Right renal pelvis (tissue), 4 donors: ENCODE data around the gene PCDHA9. TPM values are rescaled to one million over a fixed set of nuclear protein-coding genes. Genes with fewer than 3 reads are reported as not detected.
"Not testable (repeated sequence)": the region's sequence is repeated elsewhere in the genome, so short reads cannot be mapped to it uniquely, and the experiment has no call there.

Source experiments
- DNase-seq, 4 donors: peaks; one replicate each; pipeline ENCODE4 v3.0.0-alpha.2; 2013; ENCODE audit warnings: low read depth in 4 of 4, low spot score in 3 of 4, missing footprints in 1 of 4
- polyA plus RNA-seq, 4 donors: library from polyadenylated mRNA; unstranded; fragments of 120-200 nt; gene quantifications; one replicate each; pipeline ENCODE4 v1.2.1, GENCODE V29; 2013; ENCODE audit not compliant: insufficient read length in 4 of 4

PCDHA9 gene, protein sequence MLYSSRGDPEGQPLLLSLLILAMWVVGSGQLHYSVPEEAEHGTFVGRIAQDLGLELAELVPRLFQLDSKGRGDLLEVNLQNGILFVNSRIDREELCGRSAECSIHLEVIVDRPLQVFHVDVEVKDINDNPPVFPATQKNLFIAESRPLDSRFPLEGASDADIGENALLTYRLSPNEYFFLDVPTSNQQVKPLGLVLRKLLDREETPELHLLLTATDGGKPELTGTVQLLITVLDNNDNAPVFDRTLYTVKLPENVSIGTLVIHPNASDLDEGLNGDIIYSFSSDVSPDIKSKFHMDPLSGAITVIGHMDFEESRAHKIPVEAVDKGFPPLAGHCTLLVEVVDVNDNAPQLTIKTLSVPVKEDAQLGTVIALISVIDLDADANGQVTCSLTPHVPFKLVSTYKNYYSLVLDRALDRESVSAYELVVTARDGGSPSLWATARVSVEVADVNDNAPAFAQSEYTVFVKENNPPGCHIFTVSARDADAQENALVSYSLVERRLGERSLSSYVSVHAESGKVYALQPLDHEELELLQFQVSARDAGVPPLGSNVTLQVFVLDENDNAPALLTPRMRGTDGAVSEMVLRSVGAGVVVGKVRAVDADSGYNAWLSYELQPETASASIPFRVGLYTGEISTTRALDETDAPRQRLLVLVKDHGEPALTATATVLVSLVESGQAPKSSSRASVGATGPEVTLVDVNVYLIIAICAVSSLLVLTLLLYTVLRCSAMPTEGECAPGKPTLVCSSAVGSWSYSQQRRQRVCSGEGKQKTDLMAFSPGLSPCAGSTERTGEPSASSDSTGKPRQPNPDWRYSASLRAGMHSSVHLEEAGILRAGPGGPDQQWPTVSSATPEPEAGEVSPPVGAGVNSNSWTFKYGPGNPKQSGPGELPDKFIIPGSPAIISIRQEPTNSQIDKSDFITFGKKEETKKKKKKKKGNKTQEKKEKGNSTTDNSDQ
- under 1 TPM in 3 of 4 donors, not detected in 1; 0.01 to 0.11 (median 0.06) TPM for polyA plus RNA-seq

DNA sequence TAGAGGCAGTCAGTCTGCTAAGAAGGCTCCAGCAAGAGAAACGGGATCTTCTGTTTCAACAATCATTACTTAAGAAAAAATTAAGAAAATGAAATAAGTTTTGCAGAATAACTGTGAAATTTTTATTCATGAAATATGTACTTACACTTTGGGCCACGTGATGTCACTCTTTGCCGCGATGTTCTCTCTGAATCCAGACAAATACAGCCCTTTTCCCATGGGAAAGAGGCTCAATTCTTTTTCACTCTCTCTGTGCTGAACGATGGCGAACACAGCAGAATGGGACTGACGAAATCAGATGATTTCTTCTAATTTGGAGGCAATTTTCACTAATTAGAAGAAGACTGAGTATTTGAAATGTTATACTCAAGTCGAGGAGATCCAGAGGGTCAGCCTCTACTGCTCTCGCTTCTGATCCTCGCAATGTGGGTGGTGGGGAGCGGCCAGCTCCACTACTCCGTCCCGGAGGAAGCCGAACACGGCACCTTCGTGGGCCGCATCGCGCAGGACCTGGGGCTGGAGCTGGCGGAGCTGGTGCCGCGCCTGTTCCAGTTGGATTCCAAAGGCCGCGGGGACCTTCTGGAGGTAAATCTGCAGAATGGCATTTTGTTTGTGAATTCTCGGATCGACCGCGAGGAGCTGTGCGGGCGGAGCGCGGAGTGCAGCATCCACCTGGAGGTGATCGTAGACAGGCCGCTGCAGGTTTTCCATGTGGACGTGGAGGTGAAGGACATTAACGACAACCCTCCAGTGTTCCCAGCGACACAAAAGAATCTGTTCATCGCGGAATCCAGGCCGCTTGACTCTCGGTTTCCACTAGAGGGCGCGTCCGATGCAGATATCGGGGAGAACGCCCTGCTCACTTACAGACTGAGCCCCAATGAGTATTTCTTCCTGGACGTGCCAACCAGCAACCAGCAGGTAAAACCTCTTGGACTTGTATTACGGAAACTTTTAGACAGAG lies at the start of gene PCDHA9:
TSS of gene PCDHA9 (plus strand) at position 244 of the 964 bp plus-strand sequence. CDS start at position 358, 114 bp downstream.
- not testable (repeated sequence) for DNase-seq

DNA sequence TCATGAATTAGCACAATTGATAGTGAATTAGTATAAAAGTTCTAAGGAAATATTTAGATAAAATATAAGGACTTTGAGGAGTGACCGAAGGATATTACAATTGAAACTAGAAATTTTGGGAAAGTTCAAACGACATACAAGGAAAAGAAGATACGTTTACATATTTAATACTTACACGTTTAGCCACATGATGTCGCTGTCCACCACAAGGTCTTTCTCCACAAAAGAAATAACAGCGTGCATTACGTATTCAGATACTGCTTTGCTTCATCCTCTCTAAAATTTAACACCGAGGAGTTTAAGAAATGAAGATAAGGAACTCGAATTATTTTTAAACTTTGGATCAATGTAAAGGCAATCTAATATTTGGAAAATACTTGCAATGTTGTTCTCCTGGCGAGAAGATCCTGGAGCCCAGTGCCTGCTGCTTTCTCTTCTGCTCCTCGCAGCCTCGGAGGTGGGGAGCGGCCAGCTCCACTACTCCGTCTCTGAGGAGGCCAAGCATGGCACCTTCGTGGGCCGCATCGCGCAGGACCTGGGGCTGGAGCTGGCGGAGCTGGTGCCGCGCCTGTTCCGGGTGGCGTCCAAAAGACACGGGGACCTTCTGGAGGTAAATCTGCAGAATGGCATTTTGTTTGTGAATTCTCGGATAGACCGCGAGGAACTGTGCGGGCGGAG lies 47.2 kb upstream of the PCDHA9 start, which contains the start of gene PCDHA3:
TSS of gene PCDHA3 (plus strand) at position 242 of the 678 bp plus-strand sequence.
- no peak for DNase-seq

DNA sequence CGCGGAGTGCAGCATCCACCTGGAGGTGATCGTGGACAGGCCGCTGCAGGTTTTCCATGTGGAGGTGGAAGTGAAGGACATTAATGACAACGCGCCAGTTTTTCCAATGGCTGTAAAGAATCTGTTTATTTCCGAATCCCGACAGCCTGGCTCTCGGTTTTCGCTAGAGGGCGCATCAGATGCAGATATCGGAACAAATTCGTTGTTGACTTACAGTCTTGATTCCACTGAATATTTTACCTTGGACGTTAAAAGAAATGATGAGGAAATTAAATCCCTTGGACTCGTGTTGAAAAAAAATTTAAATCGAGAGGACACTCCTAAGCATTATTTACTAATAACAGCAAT lies 46.7 kb upstream of the PCDHA9 start:
- no peak for DNase-seq

DNA sequence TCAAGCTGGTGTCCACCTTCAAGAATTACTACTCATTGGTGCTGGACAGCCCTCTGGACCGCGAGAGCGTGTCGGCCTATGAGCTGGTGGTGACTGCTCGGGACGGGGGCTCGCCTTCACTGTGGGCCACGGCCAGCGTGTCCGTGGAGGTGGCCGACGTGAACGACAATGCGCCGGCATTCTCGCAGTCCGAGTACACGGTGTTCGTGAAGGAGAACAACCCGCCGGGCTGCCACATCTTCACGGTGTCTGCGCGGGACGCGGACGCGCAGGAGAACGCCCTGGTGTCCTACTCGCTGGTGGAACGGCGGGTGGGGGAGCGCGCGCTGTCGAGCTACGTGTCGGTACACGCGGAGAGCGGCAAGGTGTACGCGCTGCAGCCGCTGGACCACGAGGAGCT lies 45.8 kb upstream of the PCDHA9 start:
- DNase-seq: not testable (repeated sequence)

DNA sequence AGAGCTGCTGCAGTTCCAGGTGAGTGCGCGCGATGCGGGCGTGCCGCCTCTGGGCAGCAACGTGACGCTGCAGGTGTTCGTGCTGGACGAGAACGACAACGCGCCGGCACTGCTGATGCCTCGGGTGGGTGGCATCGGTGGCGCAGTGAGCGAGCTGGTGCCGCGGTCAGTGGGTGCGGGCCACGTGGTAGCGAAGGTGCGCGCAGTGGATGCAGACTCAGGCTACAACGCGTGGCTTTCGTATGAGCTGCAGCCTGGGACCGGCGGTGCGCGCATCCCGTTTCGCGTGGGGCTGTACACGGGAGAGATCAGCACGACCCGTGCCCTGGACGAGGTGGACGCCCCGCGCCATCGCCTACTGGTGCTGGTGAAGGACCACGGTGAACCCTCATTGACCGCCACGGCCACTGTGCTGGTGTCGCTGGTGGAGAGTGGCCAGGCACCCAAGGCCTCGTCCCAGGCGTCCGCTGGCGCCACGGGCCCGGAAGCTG lies 45.4 kb upstream of the PCDHA9 start:
- no peak for DNase-seq

DNA sequence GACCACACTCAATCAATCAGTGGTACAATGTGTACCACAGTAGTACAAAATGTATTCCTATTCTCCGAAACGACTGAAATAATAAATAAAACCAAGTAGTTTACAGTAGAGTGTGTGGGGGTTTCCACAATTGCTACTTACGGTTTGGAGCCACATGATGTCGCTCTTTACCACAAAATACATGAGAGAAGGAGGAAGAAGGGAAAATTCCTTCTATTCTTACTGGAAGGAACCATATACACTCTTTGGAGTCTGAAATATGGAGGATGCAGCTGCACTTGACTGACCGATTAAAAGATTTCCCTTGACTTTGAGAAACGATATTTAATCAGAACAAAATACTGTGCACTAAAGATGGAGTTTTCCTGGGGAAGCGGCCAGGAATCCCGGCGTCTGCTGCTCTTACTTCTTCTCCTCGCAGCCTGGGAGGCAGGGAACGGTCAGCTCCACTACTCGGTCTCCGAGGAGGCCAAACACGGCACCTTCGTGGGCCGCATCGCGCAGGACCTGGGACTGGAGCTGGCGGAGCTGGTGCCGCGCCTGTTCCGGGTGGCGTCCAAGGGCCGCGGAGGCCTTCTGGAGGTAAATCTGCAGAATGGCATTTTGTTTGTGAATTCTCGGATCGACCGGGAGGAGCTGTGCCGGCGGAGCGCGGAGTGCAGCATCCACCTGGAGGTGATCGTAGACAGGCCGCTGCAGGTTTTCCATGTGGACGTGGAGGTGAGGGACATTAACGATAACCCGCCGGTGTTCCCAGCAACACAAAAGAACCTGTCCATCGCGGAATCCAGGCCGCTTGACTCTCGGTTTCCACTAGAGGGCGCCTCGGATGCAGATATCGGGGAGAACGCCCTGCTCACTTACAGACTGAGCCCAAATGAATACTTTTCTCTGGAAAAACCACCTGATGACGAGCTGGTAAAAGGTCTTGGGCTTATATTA lies 41.1 kb upstream of the PCDHA9 start, which contains the start of gene PCDHA4:
TSS of gene PCDHA4 (plus strand) at position 235 of the 942 bp plus-strand sequence.
- no peak for DNase-seq

DNA sequence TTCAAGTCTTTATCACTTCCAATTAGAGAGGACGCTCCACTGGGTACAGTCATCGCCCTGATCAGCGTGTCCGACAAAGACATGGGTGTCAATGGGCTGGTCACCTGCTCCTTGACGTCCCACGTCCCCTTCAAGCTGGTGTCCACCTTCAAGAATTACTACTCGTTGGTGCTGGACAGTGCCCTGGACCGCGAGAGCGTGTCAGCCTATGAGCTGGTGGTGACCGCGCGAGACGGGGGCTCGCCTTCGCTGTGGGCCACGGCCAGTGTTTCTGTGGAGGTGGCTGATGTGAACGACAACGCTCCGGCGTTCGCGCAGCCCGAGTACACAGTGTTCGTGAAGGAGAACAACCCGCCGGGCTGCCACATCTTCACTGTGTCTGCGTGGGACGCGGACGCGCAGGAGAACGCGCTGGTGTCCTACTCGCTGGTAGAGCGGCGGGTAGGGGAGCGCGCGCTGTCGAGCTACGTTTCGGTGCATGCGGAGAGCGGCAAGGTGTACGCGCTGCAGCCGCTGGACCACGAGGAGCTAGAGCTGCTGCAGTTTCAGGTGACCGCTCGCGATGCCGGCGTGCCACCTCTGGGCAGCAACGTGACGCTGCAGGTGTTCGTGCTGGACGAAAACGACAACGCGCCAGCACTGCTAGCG lies 39.8 kb upstream of the PCDHA9 start:
- not testable (repeated sequence) for DNase-seq

DNA sequence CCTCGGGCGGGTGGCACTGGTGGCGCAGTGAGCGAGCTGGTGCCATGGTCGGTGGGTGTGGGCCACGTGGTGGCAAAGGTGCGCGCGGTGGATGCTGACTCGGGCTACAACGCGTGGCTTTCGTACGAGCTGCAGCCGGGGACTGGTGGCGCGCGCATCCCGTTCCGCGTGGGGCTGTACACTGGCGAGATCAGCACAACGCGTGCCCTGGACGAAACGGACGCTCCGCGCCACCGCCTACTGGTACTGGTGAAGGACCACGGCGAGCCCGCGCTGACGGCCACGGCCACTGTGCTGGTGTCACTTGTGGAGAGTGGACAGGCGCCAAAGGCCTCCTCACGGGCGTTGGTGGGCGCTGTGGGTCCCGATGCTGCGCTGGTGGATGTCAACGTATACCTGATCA lies 39.3 kb upstream of the PCDHA9 start:
- DNase-seq: no peak

DNA sequence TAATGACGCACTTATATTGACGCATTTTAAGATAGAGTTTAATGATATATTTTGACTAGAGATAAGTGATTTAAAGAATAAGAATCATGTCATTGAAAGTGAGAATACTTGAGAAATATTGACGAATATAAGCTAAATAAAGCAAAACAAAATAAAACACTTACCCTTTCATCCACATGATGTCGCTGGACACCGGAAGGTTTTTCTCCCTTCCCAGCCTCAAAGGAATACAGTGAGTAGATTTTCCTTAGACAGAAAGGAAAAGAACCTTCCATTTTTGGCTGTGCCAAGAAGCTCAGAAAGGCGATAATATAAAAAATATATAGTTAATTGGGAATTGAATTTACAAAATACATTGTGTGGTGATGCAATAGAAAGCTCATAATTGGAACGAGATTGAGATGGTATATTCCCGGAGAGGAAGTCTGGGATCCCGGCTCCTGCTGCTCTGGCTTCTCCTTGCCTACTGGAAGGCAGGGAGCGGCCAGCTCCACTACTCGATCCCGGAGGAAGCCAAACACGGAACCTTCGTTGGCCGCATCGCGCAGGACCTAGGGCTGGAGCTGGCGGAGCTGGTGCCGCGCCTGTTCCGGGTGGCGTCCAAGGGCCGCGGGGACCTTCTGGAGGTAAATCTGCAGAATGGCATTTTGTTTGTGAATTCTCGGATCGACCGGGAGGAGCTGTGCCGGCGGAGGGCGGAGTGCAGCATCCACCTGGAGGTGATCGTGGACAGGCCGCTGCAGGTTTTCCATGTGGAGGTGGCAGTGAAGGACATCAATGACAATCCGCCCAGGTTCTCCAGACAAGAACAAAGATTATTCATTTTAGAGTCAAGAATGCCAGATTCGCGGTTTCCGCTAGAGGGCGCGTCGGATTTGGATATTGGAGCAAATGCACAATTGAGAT lies 26.6 kb upstream of the PCDHA9 start, which contains the start of gene PCDHA5:
TSS of gene PCDHA5 (plus strand) at position 239 of the 906 bp plus-strand sequence.
- no peak for DNase-seq

DNA sequence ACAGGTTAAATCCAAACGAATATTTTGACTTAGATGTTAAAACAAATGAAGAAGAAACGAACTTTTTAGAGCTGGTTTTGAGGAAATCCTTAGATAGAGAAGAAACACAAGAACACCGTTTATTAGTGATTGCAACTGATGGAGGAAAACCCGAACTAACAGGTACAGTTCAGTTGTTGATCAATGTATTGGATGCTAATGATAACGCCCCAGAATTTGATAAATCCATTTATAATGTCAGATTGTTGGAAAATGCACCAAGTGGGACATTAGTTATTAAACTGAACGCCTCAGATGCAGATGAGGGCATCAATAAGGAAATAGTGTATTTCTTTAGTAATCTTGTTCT lies 25.9 kb upstream of the PCDHA9 start:
- no peak for DNase-seq

DNA sequence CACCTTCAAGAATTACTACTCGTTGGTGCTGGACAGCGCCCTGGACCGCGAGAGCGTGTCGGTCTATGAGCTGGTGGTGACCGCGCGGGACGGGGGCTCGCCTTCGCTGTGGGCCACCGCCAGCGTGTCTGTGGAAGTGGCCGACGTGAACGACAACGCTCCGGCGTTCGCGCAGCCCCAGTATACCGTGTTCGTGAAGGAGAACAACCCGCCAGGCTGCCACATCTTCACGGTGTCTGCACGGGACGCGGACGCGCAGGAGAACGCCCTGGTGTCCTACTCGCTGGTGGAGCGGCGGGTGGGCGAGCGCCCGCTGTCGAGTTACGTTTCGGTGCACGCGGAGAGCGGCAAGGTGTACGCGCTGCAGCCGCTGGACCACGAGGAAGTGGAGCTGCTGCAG lies 25.2 kb upstream of the PCDHA9 start:
- not testable (repeated sequence) for DNase-seq

DNA sequence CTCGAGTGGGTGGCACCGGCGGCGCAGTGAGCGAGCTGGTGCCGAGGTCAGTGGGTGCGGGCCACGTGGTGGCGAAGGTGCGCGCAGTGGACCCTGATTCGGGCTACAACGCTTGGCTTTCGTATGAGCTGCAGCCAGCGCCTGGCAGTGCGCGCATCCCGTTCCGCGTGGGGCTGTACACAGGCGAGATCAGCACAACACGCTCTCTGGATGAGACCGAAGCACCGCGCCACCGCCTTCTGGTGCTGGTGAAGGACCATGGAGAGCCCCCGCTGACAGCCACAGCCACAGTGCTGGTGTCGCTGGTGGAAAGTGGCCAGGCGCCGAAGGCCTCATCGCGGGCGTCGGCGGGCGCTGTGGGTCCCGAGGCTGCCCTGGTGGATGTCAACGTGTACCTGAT lies 24.7 kb upstream of the PCDHA9 start:
- no peak for DNase-seq

DNA sequence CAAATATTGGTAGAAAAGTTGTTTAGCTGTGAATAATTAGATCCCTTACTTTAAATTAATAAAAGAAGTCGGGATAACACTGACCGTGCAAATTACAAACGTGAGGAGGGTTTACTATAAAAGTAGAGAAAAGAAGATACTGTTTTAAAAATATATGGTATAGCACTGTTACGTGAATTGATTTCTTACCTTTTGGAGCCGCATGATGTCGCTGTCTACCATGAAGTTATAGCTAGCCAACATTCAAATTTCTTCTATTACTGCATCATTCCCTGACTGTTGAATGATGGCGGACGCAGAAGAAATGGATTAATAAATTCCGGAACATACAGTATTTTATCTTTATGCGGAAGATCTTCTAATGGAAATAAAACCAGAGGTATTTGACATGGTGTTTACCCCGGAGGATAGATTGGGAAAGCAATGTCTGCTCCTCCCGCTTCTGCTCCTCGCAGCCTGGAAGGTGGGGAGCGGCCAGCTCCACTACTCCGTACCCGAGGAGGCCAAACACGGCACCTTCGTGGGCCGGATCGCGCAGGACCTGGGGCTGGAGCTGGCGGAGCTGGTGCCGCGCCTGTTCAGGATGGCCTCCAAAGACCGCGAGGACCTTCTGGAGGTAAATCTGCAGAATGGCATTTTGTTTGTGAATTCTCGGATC lies 20.3 kb upstream of the PCDHA9 start, which contains the start of gene PCDHA6:
TSS of gene PCDHA6 (plus strand) at position 257 of the 658 bp plus-strand sequence. CDS start at position 389, 132 bp downstream.
- no peak for DNase-seq

DNA sequence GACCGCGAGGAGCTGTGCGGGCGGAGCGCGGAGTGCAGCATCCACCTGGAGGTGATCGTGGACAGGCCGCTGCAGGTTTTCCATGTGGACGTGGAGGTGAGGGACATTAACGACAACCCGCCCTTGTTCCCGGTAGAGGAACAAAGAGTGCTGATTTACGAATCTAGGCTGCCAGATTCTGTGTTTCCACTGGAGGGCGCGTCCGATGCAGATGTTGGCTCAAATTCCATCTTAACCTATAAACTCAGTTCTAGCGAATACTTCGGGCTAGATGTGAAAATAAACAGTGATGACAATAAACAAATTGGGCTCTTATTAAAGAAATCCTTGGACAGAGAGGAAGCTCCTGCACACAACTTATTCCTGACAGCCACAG lies 19.8 kb upstream of the PCDHA9 start:
- DNase-seq: no peak

DNA sequence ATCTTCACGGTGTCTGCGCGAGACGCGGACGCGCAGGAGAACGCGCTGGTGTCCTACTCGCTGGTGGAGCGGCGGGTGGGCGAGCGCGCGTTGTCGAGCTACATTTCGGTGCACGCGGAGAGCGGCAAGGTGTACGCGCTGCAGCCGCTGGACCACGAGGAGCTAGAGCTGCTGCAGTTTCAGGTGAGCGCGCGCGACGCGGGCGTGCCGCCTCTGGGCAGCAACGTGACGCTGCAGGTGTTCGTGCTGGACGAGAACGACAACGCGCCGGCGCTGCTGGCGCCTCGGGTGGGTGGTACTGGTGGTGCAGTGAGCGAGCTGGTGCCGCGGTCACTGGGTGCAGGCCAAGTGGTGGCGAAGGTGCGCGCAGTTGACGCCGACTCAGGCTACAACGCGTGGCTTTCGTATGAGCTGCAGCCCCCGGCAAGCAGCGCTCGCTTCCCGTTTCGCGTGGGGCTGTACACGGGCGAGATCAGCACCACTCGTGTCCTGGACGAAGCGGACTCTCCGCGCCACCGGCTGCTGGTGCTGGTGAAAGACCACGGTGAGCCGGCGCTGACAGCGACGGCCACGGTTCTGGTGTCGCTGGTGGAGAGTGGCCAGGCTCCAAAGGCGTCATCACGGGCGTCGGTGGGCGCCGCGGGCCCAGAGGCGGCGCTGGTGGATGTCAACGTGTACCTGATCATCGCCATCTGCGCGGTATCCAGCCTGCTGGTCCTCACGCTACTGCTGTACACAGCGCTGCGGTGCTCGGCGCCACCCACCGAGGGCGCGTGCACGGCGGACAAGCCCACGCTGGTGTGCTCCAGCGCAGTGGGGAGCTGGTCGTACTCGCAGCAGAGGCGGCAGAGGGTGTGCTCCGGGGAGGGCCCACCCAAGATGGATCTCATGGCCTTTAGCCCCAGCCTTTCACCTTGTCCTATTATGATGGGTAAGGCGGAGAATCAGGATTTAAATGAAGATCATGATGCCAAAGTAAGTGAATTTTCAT lies 18.4 kb upstream of the PCDHA9 start:
- not testable (repeated sequence) for DNase-seq
